Measurements from ENCODE around the gene ZNRF1. TPM values are rescaled to one million over a fixed set of nuclear protein-coding genes. Genes with fewer than 3 reads are reported as not detected.

Gene ZNRF1
- total and polyA plus RNA-seq, 2 of the 8 experiments (the other 6 are each of a cell fraction or from before 2014, with no cell fraction given), result 33.5 to 52.9 TPM

DNA sequence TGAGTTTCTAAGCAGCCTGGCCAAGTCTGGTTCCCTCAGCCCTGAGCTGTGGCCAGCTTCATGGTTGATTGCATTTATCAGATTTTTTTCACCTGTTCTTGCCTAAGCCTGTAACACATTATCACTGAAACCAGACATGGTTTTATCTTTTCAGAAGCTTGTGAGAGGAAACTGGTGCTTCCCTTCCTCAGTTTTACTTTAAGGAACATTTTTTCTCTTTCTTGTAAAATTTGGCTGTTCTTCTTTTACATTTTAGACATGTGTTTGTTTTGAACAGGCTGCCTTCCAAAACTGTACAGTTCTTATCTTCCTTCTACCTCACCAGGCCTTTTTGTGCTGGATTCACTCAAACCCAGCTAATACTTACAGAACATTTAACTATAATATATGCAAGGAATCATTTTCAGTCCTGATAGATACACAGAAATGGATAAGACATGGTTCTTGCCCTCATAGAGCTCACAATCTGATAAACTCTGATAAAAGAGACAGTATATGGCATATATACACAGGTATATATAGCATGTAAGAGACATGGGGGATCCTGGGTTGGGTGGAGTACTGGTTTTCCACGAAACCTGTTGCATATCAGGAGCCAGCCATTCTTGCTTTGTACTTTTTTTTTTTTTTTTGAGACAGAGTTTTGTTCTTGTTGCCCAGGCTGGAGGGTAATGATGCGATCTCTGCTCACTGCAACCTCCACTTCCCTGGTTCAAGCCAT is 44.5 kb downstream of the ZNRF1 start:
- Histone ChIP-seq H3K56ac (replicated peaks; ENCODE audit: insufficient read length, low read depth, low read length) (no peak overlapping the region), H3K36me3 (ENCODE audit: control insufficient read depth in 2 of 4, insufficient read depth in 4 of 4, low read length in 3 of 4) (no peaks in the 10 kb centered on the region; a peak in 1 of 8 replicates), H3K23ac (ENCODE audit: insufficient read length) (no peak overlapping the region), H2BK15ac (ENCODE audit: low read length) (no peak overlapping the region), H2AFZ (ENCODE audit: low read length) (no peak overlapping the region), H2BK5ac (ENCODE audit: low read depth, low read length) (no peak overlapping the region), H3K79me2 (ENCODE audit: control insufficient read depth in 1 of 2, insufficient read depth in 2 of 2, low read length in 2 of 2) (peaks cover 15 to 94% of the 10 kb centered on the region in 2 experiments), H3K4ac (replicated peaks; ENCODE audit: insufficient read length, low read depth, low read length) (no peak overlapping the region), H3K23me2 (ENCODE audit: low read depth, low read length) (no peaks in the 10 kb centered on the region), H3K27me3 (replicated peaks in 1 of 4; ENCODE audit: control insufficient read depth in 3 of 4, extremely low read depth in 1 of 4, insufficient read depth in 3 of 4, low read length in 3 of 4) (no peaks in the 10 kb centered on the region), H3K9me3 (ENCODE audit: insufficient read depth in 2 of 2, low read depth in 1 of 2, low read length in 1 of 2) (no peaks in the 10 kb centered on the region), H3K79me1 (ENCODE audit: low read depth, low read length) (peaks cover under 1% of the 10 kb centered on the region; the same call in 1 of the 2 replicates), H2BK120ac (replicated peaks; ENCODE audit: low read depth, low read length) (no peak overlapping the region), H2BK20ac (ENCODE audit: low read length) (no peak overlapping the region), H2BK12ac (ENCODE audit: low read depth, low read length) (0 out of 2 replicates have a peak overlapping the region, but pooled peaks have one; percentile 39), H4K8ac (ENCODE audit: extremely low read depth, insufficient read depth, low read length) (no peak overlapping the region), H3K27ac (ENCODE audit: low read depth, low read length) (no peak overlapping the region), H3K4me1 (replicated peaks in 1 of 4; ENCODE audit: control insufficient read depth in 3 of 4, insufficient read depth in 4 of 4, low read length in 3 of 4) (peaks cover 0 to 3% (median 0%) of the 10 kb centered on the region in 4 experiments; a peak in 2 of 7 replicates), H4K91ac (replicated peaks; ENCODE audit: insufficient read length, low read length) (no peak overlapping the region), H3K14ac (ENCODE audit: insufficient read length) (no peak overlapping the region), H3K9ac (replicated peaks in 1 of 4; ENCODE audit: extremely low read depth in 1 of 4, low read depth in 3 of 4, low read length in 3 of 4) (no peak overlapping the region), H4K20me1 (replicated peaks in 1 of 2; ENCODE audit: control insufficient read depth in 1 of 2, insufficient read depth in 2 of 2, low read length in 2 of 2) (peaks cover 1 to 7% of the 10 kb centered on the region in 2 experiments), H3K4me3 (ENCODE audit: extremely low read depth in 1 of 4, insufficient read depth in 2 of 4, low read depth in 3 of 4, low read length in 4 of 4) (no peak overlapping the region), H4K5ac (ENCODE audit: insufficient read length, low read depth, low read length) (no peak overlapping the region), H3K4me2 (ENCODE audit: insufficient read depth in 1 of 2, low read depth in 2 of 2, low read length in 2 of 2) (no peak overlapping the region), H2AK5ac (ENCODE audit: low read depth, low read length) (no peak overlapping the region), H3K18ac (ENCODE audit: extremely low read depth, low read length) (no peak overlapping the region)
- ChIA-PET CTCF (ENCODE audit: partially characterized antibody) (interaction anchor here (0.6 to 1.7 kb wide), 7 partner anchors 14 to 351 kb away, joined by 3 to 5 read pairs (median 3); partner anchors contain the start of gene ZNRF1), POLR2A (ENCODE audit: partially characterized antibody) (interaction anchor here (0.7 kb wide), 1 partner anchor 56 kb away, joined by 3 read pairs; no protein-coding TSS in a partner anchor)
- 88% methylated on average over 1 of the region's 2 CpGs; no CpG with 5 or more reads in 1 of the 2 experiments for WGBS, 2 experiments (ENCODE audit: extremely low coverage in 1 of 2, insufficient coverage in 1 of 2, insufficient read length in 1 of 2, insufficient replicate concordance in 2 of 2, low coverage in 1 of 2, low lambda C conversion rate in 2 of 2, missing lambda C conversion rate in 1 of 2)
- no peak for DNase-seq (ENCODE audit: low read depth in 1 of 2, low spot score in 2 of 2)
- FAIRE-seq, result no peak
- no peak for TF ChIP-seq SIRT6 (IDR thresholded peaks at IDR 0.05; ENCODE audit: low read length)
- no peak for TF ChIP-seq NRF1 (IDR thresholded peaks at IDR 0.05; ENCODE audit: low read depth, low read length)
- no peak for TF ChIP-seq BRCA1 (IDR thresholded peaks at IDR 0.05; ENCODE audit: low read depth, low read length)
- TF ChIP-seq HDAC2 (IDR thresholded peaks at IDR 0.05; ENCODE audit: borderline replicate concordance in 1 of 2, low read depth in 2 of 2, low read length in 2 of 2), result no peak
- TF ChIP-seq GTF2F1 (IDR thresholded peaks at IDR 0.05; ENCODE audit: borderline replicate concordance, low read depth, low read length), result no peak
- no peak for TF ChIP-seq YY1 (IDR thresholded peaks at IDR 0.05; ENCODE audit: low read depth, low read length)
- no peak for TF ChIP-seq EP300 (IDR thresholded peaks at IDR 0.05; ENCODE audit: borderline replicate concordance in 1 of 2, low read depth in 2 of 2, low read length in 2 of 2)
- no peak for TF ChIP-seq KDM1A (IDR thresholded peaks at IDR 0.05; ENCODE audit: borderline replicate concordance, low read length)
- no peak for TF ChIP-seq BCL11A (IDR thresholded peaks at IDR 0.05; ENCODE audit: low read depth in 2 of 2, low read length in 2 of 2)
- no peak for TF ChIP-seq PHF8 (conservative IDR thresholded peaks at IDR 0.05; ENCODE audit: low read depth, low read length)
- TF ChIP-seq SRF (IDR thresholded peaks at IDR 0.05; ENCODE audit: low read depth, low read length), result no peak
- TF ChIP-seq TEAD4 (IDR thresholded peaks at IDR 0.05; ENCODE audit: low read depth, low read length), result no peak

All from H1 (cell line).